Fibroblast of lung (primary cell): Measurements from ENCODE around the gene STARD3. TPM values are rescaled to one million over a fixed set of nuclear protein-coding genes. Genes with fewer than 3 reads are reported as not detected.
A peak's percentile ranks its signal among the peaks of the same experiment; 100 is the strongest.

Experiments
- DNase-seq, 2 donors: peaks; one replicate each; pipeline versions ENCODE4 v3.0.0 to v3.0.0-alpha.2; 2010; ENCODE audit warnings: low read depth in 2 of 2
- H2AFZ ChIP-seq: 2 replicates; pipeline ENCODE4 v1.5.1; 2012; ENCODE audit warnings: low read length, control low read depth, inconsistent platforms
- H3K27ac ChIP-seq: 2 replicates; pipeline ENCODE4 v1.5.1; 2011; ENCODE audit warnings: low read length, control low read depth; ENCODE audit not compliant: insufficient read depth
- H3K27me3 ChIP-seq: 2 replicates; pipeline ENCODE4 v1.5.1; 2011; ENCODE audit warnings: mild to moderate bottlenecking, low read length; ENCODE audit not compliant: control insufficient read depth, insufficient read depth
- H3K36me3 ChIP-seq: 2 replicates; pipeline ENCODE4 v1.5.1; 2011; ENCODE audit warnings: low read length; ENCODE audit not compliant: control insufficient read depth, insufficient read depth
- H3K4me1 ChIP-seq: 2 replicates; pipeline ENCODE4 v1.5.1; 2011; ENCODE audit warnings: low read length; ENCODE audit not compliant: control insufficient read depth, insufficient read depth; ENCODE audit errors: extremely low read depth
- H3K4me2 ChIP-seq: 2 replicates; pipeline ENCODE4 v1.5.1; 2011; ENCODE audit warnings: low read length, control low read depth; ENCODE audit not compliant: insufficient read depth; ENCODE audit errors: extremely low read depth
- H3K4me3 ChIP-seq, 4 experiments: fragments of 200-600 bp in 1 of 4; sonication (generic) in 1 of 4; replicated peaks in 1 of 4; 2 replicates each; pipeline ENCODE4 v1.5.1; 2011 to 2016; ENCODE audit warnings: low read length in 4 of 4, low read depth in 3 of 4, mild to moderate bottlenecking in 3 of 4, control low read depth in 2 of 4, inconsistent platforms in 1 of 4, mixed read lengths in 1 of 4; ENCODE audit not compliant: insufficient read depth in 1 of 4; ENCODE audit errors: control extremely low read depth in 1 of 4
- H3K79me2 ChIP-seq: 2 replicates; pipeline ENCODE4 v1.5.1; 2012; ENCODE audit warnings: mild to moderate bottlenecking, low read length, inconsistent platforms; ENCODE audit not compliant: control insufficient read depth, insufficient read depth
- H3K9ac ChIP-seq: 2 replicates; pipeline ENCODE4 v1.5.1; 2011; ENCODE audit warnings: mild to moderate bottlenecking, low read length, control low read depth; ENCODE audit not compliant: insufficient read depth
- H3K9me3 ChIP-seq: 2 replicates; pipeline ENCODE4 v1.5.1; 2012; ENCODE audit warnings: low read depth, low read length; ENCODE audit not compliant: control insufficient read depth, insufficient read depth
- H4K20me1 ChIP-seq: 2 replicates; pipeline ENCODE4 v1.5.1; 2011; ENCODE audit warnings: low read length; ENCODE audit not compliant: control insufficient read depth, insufficient read depth; ENCODE audit errors: extremely low read depth
- EZH2 ChIP-seq: IDR thresholded peaks from 2 replicates; pipeline ENCODE4 v1.5.1; 2012; ENCODE audit warnings: low read length, control low read depth, mild to moderate bottlenecking; ENCODE audit errors: missing control alignments
- polyA plus RNA-seq, 2 donors: library from polyadenylated mRNA; depleted of rRNA in 1 of 2; stranded (reverse) in 1 of 2; unstranded in 1 of 2; fragments of >200 nt; gene quantifications; 2 replicates each; pipeline ENCODE4 v1.2.1, GENCODE V29; 2011 to 2012; ENCODE audit warnings: missing spikeins in 1 of 2
- total RNA-seq: library from RNA; depleted of rRNA; stranded (reverse); fragments of >200 nt; gene quantifications from 2 replicates; pipeline ENCODE4 v1.2.1, GENCODE V29; 2014
- TF ChIP-seq, protein P1 (sequence below), 2 donors: IDR thresholded peaks in 1 of 2; conservative IDR thresholded peaks in 1 of 2; 1 replicate in 1 of 2; 2 replicates in 1 of 2; pipeline ENCODE4 v1.5.1; 2011 to 2012; ENCODE audit warnings: low read length in 2 of 2, control low read depth in 1 of 2, inconsistent platforms in 1 of 2, low read depth in 1 of 2, mild to moderate bottlenecking in 1 of 2

The STARD3 gene
- total and polyA plus RNA-seq, 2 donors (not counting 1 experiment from before 2014, with no cell fraction given) = 30.4 to 31.7 TPM

DNA sequence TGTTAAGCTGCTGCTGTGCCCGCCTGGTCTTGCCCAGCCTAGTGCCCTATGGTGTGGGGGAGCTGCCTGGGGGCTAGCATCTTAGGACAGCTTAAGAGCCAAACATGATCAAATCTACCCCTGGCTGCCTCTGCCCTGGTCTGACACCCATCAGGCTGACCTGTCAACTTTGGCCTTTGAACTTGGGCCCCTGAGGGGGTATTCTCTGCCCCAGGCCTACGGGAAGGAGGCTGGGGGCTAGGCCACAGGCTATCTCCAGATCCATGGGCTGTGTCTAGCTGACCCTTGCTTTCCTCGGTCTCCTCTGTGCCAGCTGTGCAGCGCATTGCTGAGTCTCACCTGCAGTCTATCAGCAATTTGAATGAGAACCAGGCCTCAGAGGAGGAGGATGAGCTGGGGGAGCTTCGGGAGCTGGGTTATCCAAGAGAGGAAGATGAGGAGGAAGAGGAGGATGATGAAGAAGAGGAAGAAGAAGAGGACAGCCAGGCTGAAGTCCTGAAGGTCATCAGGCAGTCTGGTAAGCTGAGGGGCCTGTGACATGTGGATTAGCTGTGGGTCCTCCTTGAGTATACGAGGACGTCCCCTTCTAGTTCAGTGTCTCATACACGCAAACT, 3.3 kb upstream of the STARD3 start:
- TF ChIP-seq EZH2 = no peak
- TF ChIP-seq, protein P1, sequence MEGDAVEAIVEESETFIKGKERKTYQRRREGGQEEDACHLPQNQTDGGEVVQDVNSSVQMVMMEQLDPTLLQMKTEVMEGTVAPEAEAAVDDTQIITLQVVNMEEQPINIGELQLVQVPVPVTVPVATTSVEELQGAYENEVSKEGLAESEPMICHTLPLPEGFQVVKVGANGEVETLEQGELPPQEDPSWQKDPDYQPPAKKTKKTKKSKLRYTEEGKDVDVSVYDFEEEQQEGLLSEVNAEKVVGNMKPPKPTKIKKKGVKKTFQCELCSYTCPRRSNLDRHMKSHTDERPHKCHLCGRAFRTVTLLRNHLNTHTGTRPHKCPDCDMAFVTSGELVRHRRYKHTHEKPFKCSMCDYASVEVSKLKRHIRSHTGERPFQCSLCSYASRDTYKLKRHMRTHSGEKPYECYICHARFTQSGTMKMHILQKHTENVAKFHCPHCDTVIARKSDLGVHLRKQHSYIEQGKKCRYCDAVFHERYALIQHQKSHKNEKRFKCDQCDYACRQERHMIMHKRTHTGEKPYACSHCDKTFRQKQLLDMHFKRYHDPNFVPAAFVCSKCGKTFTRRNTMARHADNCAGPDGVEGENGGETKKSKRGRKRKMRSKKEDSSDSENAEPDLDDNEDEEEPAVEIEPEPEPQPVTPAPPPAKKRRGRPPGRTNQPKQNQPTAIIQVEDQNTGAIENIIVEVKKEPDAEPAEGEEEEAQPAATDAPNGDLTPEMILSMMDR (conservative IDR thresholded peaks at IDR 0.05 in 1 of 2, IDR thresholded peaks at IDR 0.05 in 1 of 2; ENCODE audit: low read depth in 1 of 2, low read length in 2 of 2) = no peak
- DNase-seq = no peak
- Histone ChIP-seq H3K4me2 (no peak overlapping the region), H3K9me3 (no peaks in the 10 kb centered on the region), H3K27me3 (peaks cover 19% of the 10 kb centered on the region), H3K79me2 (peaks cover 11% of the 10 kb centered on the region), H2AFZ (no peak overlapping the region), H3K4me1 (peaks cover 7% of the 10 kb centered on the region), H3K9ac (no peak overlapping the region), H3K27ac (no peak overlapping the region), H3K36me3 (no peaks in the 10 kb centered on the region), H3K4me3 (no peak overlapping the region), H4K20me1 (no peaks in the 10 kb centered on the region)

DNA sequence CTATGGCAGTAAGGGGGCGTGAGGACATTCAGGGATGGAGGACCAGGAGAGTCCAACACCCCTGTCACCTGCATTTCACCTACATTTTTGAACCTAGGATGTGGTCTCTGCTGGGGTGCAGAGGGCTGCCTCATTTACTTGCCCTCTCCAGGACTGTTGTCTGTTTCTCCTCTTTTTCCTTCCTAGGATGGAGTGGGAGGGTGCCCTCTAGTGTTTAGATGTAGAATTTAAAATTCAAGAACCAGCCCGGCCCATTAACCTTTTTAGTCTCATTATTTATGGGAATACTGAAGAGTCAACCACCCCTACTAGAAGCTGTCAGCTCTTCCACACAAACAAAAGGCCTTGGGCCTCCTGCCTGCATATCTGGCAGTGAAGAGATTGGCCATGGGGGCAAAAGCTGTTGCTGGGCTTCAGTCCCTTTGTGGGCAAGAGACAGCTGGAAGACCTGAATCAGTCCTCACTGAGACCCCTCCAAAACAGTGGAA, 2.5 kb upstream of the STARD3 start:
- TF ChIP-seq EZH2 = no peak
- TF ChIP-seq, protein P1 (conservative IDR thresholded peaks at IDR 0.05 in 1 of 2, IDR thresholded peaks at IDR 0.05 in 1 of 2; ENCODE audit: low read depth in 1 of 2, low read length in 2 of 2) = peak; percentile 59 to 68
- peak in 1 of 2 donors; percentile 53 for DNase-seq

DNA sequence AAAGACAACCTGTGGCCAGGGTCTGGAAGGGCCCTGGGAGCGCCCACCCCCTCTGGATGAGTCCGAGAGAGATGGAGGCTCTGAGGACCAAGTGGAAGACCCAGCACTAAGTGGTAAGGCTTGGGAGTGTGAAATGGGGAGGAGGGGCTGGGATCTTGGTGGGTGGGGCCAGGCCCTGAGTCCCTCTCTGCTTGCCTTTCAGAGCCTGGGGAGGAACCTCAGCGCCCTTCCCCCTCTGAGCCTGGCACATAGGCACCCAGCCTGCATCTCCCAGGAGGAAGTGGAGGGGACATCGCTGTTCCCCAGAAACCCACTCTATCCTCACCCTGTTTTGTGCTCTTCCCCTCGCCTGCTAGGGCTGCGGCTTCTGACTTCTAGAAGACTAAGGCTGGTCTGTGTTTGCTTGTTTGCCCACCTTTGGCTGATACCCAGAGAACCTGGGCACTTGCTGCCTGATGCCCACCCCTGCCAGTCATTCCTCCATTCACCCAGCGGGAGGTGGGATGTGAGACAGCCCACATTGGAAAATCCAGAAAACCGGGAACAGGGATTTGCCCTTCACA, 1.2 kb upstream of the STARD3 start:
- Histone ChIP-seq H3K9me3 (no peaks in the 10 kb centered on the region), H3K4me1 (peaks cover 13% of the 10 kb centered on the region), H3K27me3 (peaks cover 8% of the 10 kb centered on the region), H3K79me2 (peaks cover 20% of the 10 kb centered on the region), H3K4me3 (no peak overlapping the region), H3K27ac (no peak overlapping the region), H4K20me1 (peaks cover 1% of the 10 kb centered on the region), H3K36me3 (no peaks in the 10 kb centered on the region), H3K4me2 (no peak overlapping the region), H3K9ac (no peak overlapping the region), H2AFZ (no peak overlapping the region)
- no peak for DNase-seq
- TF ChIP-seq, protein P1 (conservative IDR thresholded peaks at IDR 0.05 in 1 of 2, IDR thresholded peaks at IDR 0.05 in 1 of 2; ENCODE audit: low read depth in 1 of 2, low read length in 2 of 2) = no peak
- TF ChIP-seq EZH2 = no peak

More for the DNA sequence above, 2.5 kb upstream of the STARD3 start:
- no peak overlapping the region for H3K9ac ChIP-seq
- peaks cover 14% of the 10 kb centered on the region for H3K79me2 ChIP-seq
- H3K27me3 ChIP-seq = peaks cover 16% of the 10 kb centered on the region
- H2AFZ ChIP-seq = no peak overlapping the region
- H3K4me2 ChIP-seq = no peak overlapping the region
- H4K20me1 ChIP-seq = peaks cover under 1% of the 10 kb centered on the region
- H3K4me1 ChIP-seq = peaks cover 7% of the 10 kb centered on the region
- no peak overlapping the region for H3K27ac ChIP-seq
- H3K9me3 ChIP-seq = no peaks in the 10 kb centered on the region
- H3K36me3 ChIP-seq = no peaks in the 10 kb centered on the region
- no peak overlapping the region for H3K4me3 ChIP-seq
